Measurements from ENCODE around the gene NPDC1. TPM values are rescaled to one million over a fixed set of nuclear protein-coding genes. Genes with fewer than 3 reads are reported as not detected.

Gene NPDC1
- total RNA-seq, 1 experiment from 2014 or later = 73.9 TPM

DNA sequence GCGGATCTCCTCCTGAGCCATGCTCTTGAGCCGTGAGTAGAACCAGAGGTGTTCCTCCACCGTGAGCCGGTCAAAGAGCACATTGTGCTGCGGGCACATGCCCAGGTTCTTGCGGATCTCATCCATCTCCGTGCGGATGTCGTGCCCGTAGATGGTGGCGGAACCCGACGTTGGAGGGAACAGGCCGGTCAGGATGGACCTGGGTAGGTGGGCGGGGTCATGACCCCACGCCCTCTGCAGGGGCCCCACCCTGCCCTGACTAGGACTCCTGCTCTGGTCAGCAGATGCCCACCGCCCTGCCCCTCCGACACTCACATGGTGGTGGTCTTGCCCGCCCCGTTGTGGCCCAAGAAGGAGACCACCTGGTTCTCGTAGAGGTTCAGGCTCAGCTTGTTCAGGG, 30.0 kb downstream of the NPDC1 start:
- Histone ChIP-seq H3K27ac (ENCODE audit: low read depth, low read length, poor library complexity, severe bottlenecking) (no peak overlapping the region), H3K4me1 (ENCODE audit: insufficient read depth, low read length, poor library complexity, severe bottlenecking) (no peaks in the 10 kb centered on the region), H3K9me3 (ENCODE audit: low read depth, low read length, poor library complexity, severe bottlenecking) (no peaks in the 10 kb centered on the region), H3K36me3 (ENCODE audit: insufficient read depth, low read length, poor library complexity, severe bottlenecking) (peaks cover 4% of the 10 kb centered on the region), H3K4me3 (ENCODE audit: low read depth, low read length, poor library complexity, severe bottlenecking) (no peak overlapping the region), H3K27me3 (replicated peaks; ENCODE audit: insufficient read depth, low read depth, low read length, poor library complexity) (no peaks in the 10 kb centered on the region)
- DNase-seq (ENCODE audit: low spot score) = no peak
- intact Hi-C loops (cut with micrococcal nuclease; ENCODE audit: unreplicated experiment) = no loop called here
- CTCF ChIA-PET = no interaction called here
- POLR2A ChIA-PET (ENCODE audit: low non-redundant PET) = no interaction called here
- TF ChIP-seq EZH2 (IDR thresholded peaks at IDR 0.05; ENCODE audit: borderline replicate concordance, low read depth, low read length, poor library complexity, severe bottlenecking) = no peak
- TF ChIP-seq CTCF (conservative IDR thresholded peaks at IDR 0.05; ENCODE audit: low read depth, low read length) = no peak
- no TSS peak for BruUV-seq (replicated peaks)

GRCh38 chr9:137015540-137015930, 30.4 kb downstream of the NPDC1 start:
- Histone ChIP-seq H3K36me3 (ENCODE audit: insufficient read depth, low read length, poor library complexity, severe bottlenecking) (peaks cover 4% of the 10 kb centered on the region), H3K27me3 (replicated peaks; ENCODE audit: insufficient read depth, low read depth, low read length, poor library complexity) (no peaks in the 10 kb centered on the region), H3K27ac (ENCODE audit: low read depth, low read length, poor library complexity, severe bottlenecking) (no peak overlapping the region), H3K4me1 (ENCODE audit: insufficient read depth, low read length, poor library complexity, severe bottlenecking) (no peaks in the 10 kb centered on the region), H3K9me3 (ENCODE audit: low read depth, low read length, poor library complexity, severe bottlenecking) (no peaks in the 10 kb centered on the region), H3K4me3 (ENCODE audit: low read depth, low read length, poor library complexity, severe bottlenecking) (no peak overlapping the region)
- ChIA-PET CTCF (no interaction called here), POLR2A (ENCODE audit: low non-redundant PET) (no interaction called here)
- intact Hi-C loops (cut with micrococcal nuclease; ENCODE audit: unreplicated experiment) = no loop called here
- DNase-seq (ENCODE audit: low spot score) = no peak
- TF ChIP-seq CTCF (conservative IDR thresholded peaks at IDR 0.05; ENCODE audit: low read depth, low read length) (no peak), EZH2 (IDR thresholded peaks at IDR 0.05; ENCODE audit: borderline replicate concordance, low read depth, low read length, poor library complexity, severe bottlenecking) (no peak)
- no TSS peak for BruUV-seq (replicated peaks)

GRCh38 chr9:137014776-137015539, 31.0 kb downstream of the NPDC1 start:
- Histone ChIP-seq H3K36me3 (ENCODE audit: insufficient read depth, low read length, poor library complexity, severe bottlenecking) (peaks cover 4% of the 10 kb centered on the region), H3K9me3 (ENCODE audit: low read depth, low read length, poor library complexity, severe bottlenecking) (no peaks in the 10 kb centered on the region), H3K4me1 (ENCODE audit: insufficient read depth, low read length, poor library complexity, severe bottlenecking) (no peaks in the 10 kb centered on the region), H3K27ac (ENCODE audit: low read depth, low read length, poor library complexity, severe bottlenecking) (no peak overlapping the region), H3K4me3 (ENCODE audit: low read depth, low read length, poor library complexity, severe bottlenecking) (no peak overlapping the region), H3K27me3 (replicated peaks; ENCODE audit: insufficient read depth, low read depth, low read length, poor library complexity) (no peaks in the 10 kb centered on the region)
- BruUV-seq (replicated peaks) = no TSS peak
- CTCF ChIA-PET = no interaction called here
- intact Hi-C loops (cut with micrococcal nuclease; ENCODE audit: unreplicated experiment) = no loop called here
- no peak for TF ChIP-seq EZH2 (IDR thresholded peaks at IDR 0.05; ENCODE audit: borderline replicate concordance, low read depth, low read length, poor library complexity, severe bottlenecking)
- no peak for TF ChIP-seq CTCF (conservative IDR thresholded peaks at IDR 0.05; ENCODE audit: low read depth, low read length)
- DNase-seq (ENCODE audit: low spot score) = no peak
- POLR2A ChIA-PET (ENCODE audit: low non-redundant PET) = no interaction called here

All from A673 (cell line).